Endothelial cell of umbilical vein (primary cell): ENCODE results near the gene TBX18. TPM values are rescaled to one million over a fixed set of nuclear protein-coding genes. Genes with fewer than 3 reads are reported as not detected.

ENCODE experiments used
- BruUV-seq: library from RNA; stranded (reverse); fragments of 400-500 nt; replicated peaks from 2 replicates; lab custom pipeline; 2021; lab: Mats Ljungman, UMichigan
- CTCF ChIA-PET: fragments of 300-600, 350-600 bp; sonication (Branson Sonifier 250); formaldehyde crosslinking; loops from one replicate; lab custom pipeline; 2021; ENCODE audit warnings: antibody characterized with exemption, inconsistent platforms; lab: Charles Lee
- POLR2A ChIA-PET: fragments of 300-600, 350-600 bp; sonication (Branson Sonifier 250); formaldehyde crosslinking; loops from one replicate; lab custom pipeline; 2021; ENCODE audit warnings: antibody characterized with exemption, inconsistent platforms; lab: Charles Lee
- DNase-seq: peaks from one replicate; pipeline ENCODE4 v3.0.0-alpha.2; 2011; ENCODE audit warnings: low read depth, low spot score
- FAIRE-seq: peaks from 2 replicates; lab custom pipeline; 2011; peaks lifted over from hg19 to GRCh38; lab: Jason Lieb, UNC
- H2AFZ ChIP-seq: 2 replicates; pipeline ENCODE4 v1.6.0; 2012; ENCODE audit warnings: low read depth, low read length, control low read depth, inconsistent platforms
- H3K27ac ChIP-seq: 2 replicates; pipeline ENCODE4 v1.5.1; 2011; ENCODE audit warnings: low read depth, mild to moderate bottlenecking, control low read depth, low read length, moderate library complexity; ENCODE audit not compliant: insufficient read depth
- H3K27me3 ChIP-seq, 2 experiments: 2 replicates each; pipeline versions ENCODE4 v1.6.0 to v1.6.1; 2011; ENCODE audit warnings: low read length in 2 of 2, mixed read lengths in 1 of 2; ENCODE audit not compliant: control insufficient read depth in 2 of 2, insufficient read depth in 2 of 2
- H3K36me3 ChIP-seq, 2 experiments: 2 replicates in 1 of 2; 3 replicates in 1 of 2; pipeline ENCODE4 v1.5.1; 2011; ENCODE audit warnings: low read length in 2 of 2, mild to moderate bottlenecking in 1 of 2, moderate library complexity in 1 of 2; ENCODE audit not compliant: control insufficient read depth in 2 of 2, insufficient read depth in 2 of 2; ENCODE audit errors: extremely low read depth in 1 of 2
- H3K4me1 ChIP-seq: 3 replicates; pipeline ENCODE4 v1.5.1; 2011; ENCODE audit warnings: mild to moderate bottlenecking, low read length; ENCODE audit not compliant: control insufficient read depth, insufficient read depth; ENCODE audit errors: extremely low read depth
- H3K4me2 ChIP-seq: 2 replicates; pipeline ENCODE4 v1.6.1; 2011; ENCODE audit warnings: low read length, control low read depth, mixed read lengths; ENCODE audit not compliant: insufficient read depth
- H3K4me3 ChIP-seq, 3 experiments: fragments of 200-600 bp in 1 of 3; sonication (generic), shearing (Covaris generic) in 1 of 3; replicated peaks in 1 of 3; 2 replicates each; pipeline ENCODE4 v1.5.1; 2011 to 2016; ENCODE audit warnings: control low read depth in 3 of 3, low read length in 3 of 3, mild to moderate bottlenecking in 2 of 3, inconsistent platforms in 1 of 3, low read depth in 1 of 3, moderate library complexity in 1 of 3; ENCODE audit not compliant: insufficient read depth in 1 of 3
- H3K79me2 ChIP-seq: 2 replicates; pipeline ENCODE4 v1.6.0; 2012; ENCODE audit warnings: low read length, inconsistent platforms; ENCODE audit not compliant: control insufficient read depth, insufficient read depth
- H3K9ac ChIP-seq: replicated peaks from 2 replicates; pipeline ENCODE3; 2011; ENCODE audit warnings: low read length, control low read depth; ENCODE audit not compliant: insufficient read depth; ENCODE audit errors: extremely low read depth
- H3K9me1 ChIP-seq: replicated peaks from 3 replicates; pipeline ENCODE4 v1.6.0; 2011; ENCODE audit warnings: mild to moderate bottlenecking, low read length; ENCODE audit not compliant: control insufficient read depth, insufficient read depth; ENCODE audit errors: extremely low read depth
- H3K9me3 ChIP-seq: replicated peaks from 2 replicates; pipeline ENCODE4 v1.5.1; 2012; ENCODE audit warnings: low read length, inconsistent platforms; ENCODE audit not compliant: control insufficient read depth, insufficient read depth
- H4K20me1 ChIP-seq: replicated peaks from 2 replicates; pipeline ENCODE3; 2011; ENCODE audit warnings: mild to moderate bottlenecking, low read length; ENCODE audit not compliant: control insufficient read depth, insufficient read depth; ENCODE audit errors: extremely low read depth
- EZH2 ChIP-seq: IDR thresholded peaks from 2 replicates; pipeline ENCODE4 v1.6.1; 2012; ENCODE audit warnings: borderline replicate concordance, low read depth, mild to moderate bottlenecking, moderate library complexity, low read length, inconsistent platforms; ENCODE audit not compliant: severe bottlenecking
- FOS ChIP-seq: IDR thresholded peaks from 2 replicates; pipeline ENCODE4 v1.6.1; 2011; ENCODE audit warnings: mild to moderate bottlenecking, low read length, moderate library complexity, borderline replicate concordance; ENCODE audit not compliant: insufficient read depth
- GATA2 ChIP-seq: IDR thresholded peaks from 2 replicates; pipeline ENCODE4 v1.7.0; 2011; ENCODE audit warnings: low read depth, mild to moderate bottlenecking, moderate library complexity, mixed read lengths, low read length; ENCODE audit not compliant: insufficient read length, insufficient read depth
- JUN ChIP-seq: IDR thresholded peaks from 2 replicates; pipeline ENCODE4 v1.6.1; 2011; ENCODE audit warnings: borderline replicate concordance, low read depth; ENCODE audit not compliant: insufficient read length, insufficient read depth
- MYC ChIP-seq: IDR thresholded peaks from one replicate; pipeline ENCODE4 v1.6.1; 2011; ENCODE audit warnings: mild to moderate bottlenecking, low read depth, low read length
- POLR2A ChIP-seq: IDR thresholded peaks from 2 replicates; pipeline ENCODE4 v1.6.1; 2012; ENCODE audit warnings: low read depth, mild to moderate bottlenecking, control low read depth, low read length
- POLR2AphosphoS5 ChIP-seq: IDR thresholded peaks from 2 replicates; pipeline ENCODE4 v1.6.1; 2012; ENCODE audit warnings: low read depth, mild to moderate bottlenecking, control low read depth, low read length, moderate library complexity; ENCODE audit not compliant: insufficient read depth
- dilution Hi-C: fragments of 300-500 bp; cut with MboI; formaldehyde crosslinking; loops from one replicate; pipeline ENCODE4 v1.15.0; 2019; ENCODE audit warnings: low sequenced_read_pairs; ENCODE audit not compliant: extremely low pct_ligation_motif_present
- intact Hi-C: fragments of 100-400 bp; cut with micrococcal nuclease; formaldehyde crosslinking; loops from one replicate; pipeline ENCODE4 v1.10.0; 2022
- polyA plus RNA-seq, 4 experiments: library from polyadenylated mRNA; depleted of rRNA in 3 of 4; stranded (reverse) in 3 of 4; unstranded in 1 of 4; fragments of >200 nt; gene quantifications; 2 replicates each; pipeline versions ENCODE4 v1.2.1 to v1.2.3, GENCODE V29; 2011 to 2012; ENCODE audit warnings: missing spikeins in 1 of 4
- total RNA-seq: library from RNA; stranded (reverse); gene quantifications from 2 replicates; pipeline ENCODE4 v1.2.3, GENCODE V29; 2021
- TF ChIP-seq, protein P1 (sequence below): IDR thresholded peaks from 2 replicates; pipeline ENCODE4 v1.6.1; 2011; ENCODE audit not compliant: insufficient read depth, insufficient read length
- TF ChIP-seq, protein P2 (sequence below), 2 donors: IDR thresholded peaks; 1 replicate in 1 of 2; 2 replicates in 1 of 2; pipeline ENCODE4 v1.5.1; 2011; ENCODE audit warnings: low read length in 2 of 2, mild to moderate bottlenecking in 2 of 2, moderate library complexity in 2 of 2, control low read depth in 1 of 2, inconsistent platforms in 1 of 2, low read depth in 1 of 2; ENCODE audit not compliant: insufficient read depth in 1 of 2; ENCODE audit errors: extremely low read depth in 1 of 2

Gene TBX18
- total and polyA plus RNA-seq, 2 donors (not counting 3 experiments of a cell fraction or from before 2014, with no cell fraction given) = 28.4 to 60.5 TPM

DNA sequence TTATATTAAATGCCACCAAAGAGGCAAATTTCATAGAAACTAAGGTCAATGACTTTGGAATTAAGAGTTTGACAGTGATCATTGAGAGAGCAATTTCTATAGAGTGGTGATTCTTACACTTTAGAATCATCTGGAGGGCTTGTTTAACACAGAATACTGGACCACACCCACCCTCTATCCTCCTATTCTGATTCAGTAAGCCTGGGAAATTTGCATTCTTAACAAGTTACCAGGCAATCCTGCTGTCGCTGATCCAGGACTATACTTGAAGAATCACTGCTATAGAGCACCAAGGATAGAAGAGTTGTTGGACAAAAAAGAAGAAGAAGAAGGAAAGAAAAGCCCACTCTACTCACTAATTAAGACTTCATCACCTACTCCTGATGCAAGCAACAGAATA lies 21.3 kb upstream of the TBX18 start:
- CTCF ChIA-PET = no interaction called here
- intact Hi-C loops = no loop called here
- no peaks in the 10 kb centered on the region for H4K20me1 ChIP-seq

More for the DNA sequence above, 21.3 kb upstream of the TBX18 start:
- Histone ChIP-seq H3K4me2 (no peak overlapping the region), H3K27ac (no peak overlapping the region), H3K36me3 (no peaks in the 10 kb centered on the region), H3K4me3 (no peak overlapping the region), H3K27me3 (peaks cover 0 to 25% of the 10 kb centered on the region in 2 experiments), H3K79me2 (no peaks in the 10 kb centered on the region), H3K9ac (no peak overlapping the region), H3K4me1 (peaks cover 4% of the 10 kb centered on the region), H3K9me3 (no peaks in the 10 kb centered on the region), H3K9me1 (peaks cover 3% of the 10 kb centered on the region), H2AFZ (no peak overlapping the region)
- BruUV-seq = no TSS peak
- dilution Hi-C loops = no loop called here
- DNase-seq = no peak
- POLR2A ChIA-PET = no interaction called here
- TF ChIP-seq MYC = no peak
- TF ChIP-seq JUN = no peak
- TF ChIP-seq, protein P1, sequence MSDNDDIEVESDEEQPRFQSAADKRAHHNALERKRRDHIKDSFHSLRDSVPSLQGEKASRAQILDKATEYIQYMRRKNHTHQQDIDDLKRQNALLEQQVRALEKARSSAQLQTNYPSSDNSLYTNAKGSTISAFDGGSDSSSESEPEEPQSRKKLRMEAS = no peak
- TF ChIP-seq POLR2A = no peak
- no peak for TF ChIP-seq FOS
- TF ChIP-seq, protein P2, sequence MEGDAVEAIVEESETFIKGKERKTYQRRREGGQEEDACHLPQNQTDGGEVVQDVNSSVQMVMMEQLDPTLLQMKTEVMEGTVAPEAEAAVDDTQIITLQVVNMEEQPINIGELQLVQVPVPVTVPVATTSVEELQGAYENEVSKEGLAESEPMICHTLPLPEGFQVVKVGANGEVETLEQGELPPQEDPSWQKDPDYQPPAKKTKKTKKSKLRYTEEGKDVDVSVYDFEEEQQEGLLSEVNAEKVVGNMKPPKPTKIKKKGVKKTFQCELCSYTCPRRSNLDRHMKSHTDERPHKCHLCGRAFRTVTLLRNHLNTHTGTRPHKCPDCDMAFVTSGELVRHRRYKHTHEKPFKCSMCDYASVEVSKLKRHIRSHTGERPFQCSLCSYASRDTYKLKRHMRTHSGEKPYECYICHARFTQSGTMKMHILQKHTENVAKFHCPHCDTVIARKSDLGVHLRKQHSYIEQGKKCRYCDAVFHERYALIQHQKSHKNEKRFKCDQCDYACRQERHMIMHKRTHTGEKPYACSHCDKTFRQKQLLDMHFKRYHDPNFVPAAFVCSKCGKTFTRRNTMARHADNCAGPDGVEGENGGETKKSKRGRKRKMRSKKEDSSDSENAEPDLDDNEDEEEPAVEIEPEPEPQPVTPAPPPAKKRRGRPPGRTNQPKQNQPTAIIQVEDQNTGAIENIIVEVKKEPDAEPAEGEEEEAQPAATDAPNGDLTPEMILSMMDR (IDR thresholded peaks at IDR 0.05; ENCODE audit: extremely low read depth in 1 of 2, insufficient read depth in 1 of 2, low read depth in 1 of 2, low read length in 2 of 2) = no peak
- TF ChIP-seq GATA2 = no peak
- TF ChIP-seq EZH2 = no peak
- TF ChIP-seq POLR2AphosphoS5 = no peak
- FAIRE-seq = no peak
